ENCODE data around the gene SNRPD3.

DNA sequence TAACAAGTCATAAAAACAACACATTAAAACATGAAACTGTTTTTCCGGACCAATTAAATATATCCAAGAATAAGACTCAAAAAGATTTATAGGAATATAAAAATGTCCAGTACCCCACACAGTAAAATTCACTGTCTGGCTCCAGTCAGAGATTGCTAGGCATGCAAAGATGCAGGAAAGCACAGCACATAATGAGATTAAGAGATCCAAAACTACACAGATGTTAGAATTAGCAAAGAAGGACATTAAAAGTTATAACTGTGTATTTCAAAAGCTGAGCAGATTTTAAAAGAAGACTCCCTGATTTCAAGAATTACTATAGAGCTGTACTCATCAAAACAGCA is 23.4 kb downstream of the SNRPD3 start:
- TF ChIP-seq CTCF (IDR thresholded peaks at IDR 0.05) (no peak), POLR2A (IDR thresholded peaks at IDR 0.05; ENCODE audit: low read depth) (no peak)
